ENCODE data around the gene EBNA1BP2. TPM values are rescaled to one million over a fixed set of nuclear protein-coding genes. Genes with fewer than 3 reads are reported as not detected.
A peak's percentile ranks its signal among the peaks of the same experiment; 100 is the strongest.

The EBNA1BP2 gene
- total and polyA plus RNA-seq, 2 of the 13 experiments (the other 11 are each of a cell fraction or from before 2014, with no cell fraction given): 27.1 to 102 TPM

DNA sequence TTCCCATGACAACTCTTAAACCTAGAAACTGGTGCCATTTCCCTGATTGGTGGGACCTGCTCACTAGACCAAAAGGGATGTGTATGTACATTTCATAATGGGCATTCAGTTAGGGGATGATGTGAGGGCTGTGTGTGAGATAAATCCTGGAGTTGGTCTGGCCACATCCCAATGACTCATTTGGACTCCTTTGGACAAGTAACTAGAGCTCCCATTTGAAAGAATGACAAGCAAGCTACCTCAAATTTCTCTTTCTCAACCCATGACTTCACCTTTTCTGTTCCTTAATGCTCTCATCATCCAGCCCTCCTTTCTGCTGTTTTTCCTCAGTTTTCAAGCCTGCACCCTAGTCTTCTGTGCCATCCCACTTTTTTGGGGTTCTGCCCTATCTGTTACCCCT lies 27.9 kb downstream of the EBNA1BP2 start (continued):
- TF ChIP-seq, protein P1, sequence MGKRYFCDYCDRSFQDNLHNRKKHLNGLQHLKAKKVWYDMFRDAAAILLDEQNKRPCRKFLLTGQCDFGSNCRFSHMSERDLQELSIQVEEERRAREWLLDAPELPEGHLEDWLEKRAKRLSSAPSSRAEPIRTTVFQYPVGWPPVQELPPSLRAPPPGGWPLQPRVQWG (CRISPR knock-in tag; IDR thresholded peaks at IDR 0.05; ENCODE audit: borderline replicate concordance, low read depth): no peak

DNA sequence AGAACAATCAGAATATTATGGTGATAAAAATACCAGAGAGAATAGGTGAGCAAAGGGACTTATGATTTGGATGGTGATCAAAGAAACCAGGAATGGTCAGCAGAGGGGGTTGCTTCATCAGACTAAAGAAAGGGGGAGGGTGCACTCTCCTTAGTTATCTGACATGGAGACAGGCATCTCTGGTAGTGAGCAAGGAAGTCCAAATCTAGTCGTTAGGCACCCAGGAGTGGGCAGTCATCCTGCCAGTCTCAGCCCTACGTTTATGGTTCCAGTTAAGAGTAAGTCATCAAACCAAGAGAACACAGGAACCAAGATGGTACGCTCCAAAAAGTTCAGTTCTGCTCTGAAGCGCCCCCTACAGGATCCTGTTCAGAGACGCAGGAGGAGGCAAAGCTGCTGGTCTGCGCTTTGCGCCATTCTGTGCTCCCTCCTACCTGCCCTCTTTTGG lies 28.6 kb downstream of the EBNA1BP2 start:
- H3K4me1 ChIP-seq (ENCODE audit: insufficient read depth, low read length): no peaks in the 10 kb centered on the region
- H3K9me3 ChIP-seq (ENCODE audit: low read length): peaks cover 6% of the 10 kb centered on the region; the same call in 1 of the 2 replicates
- ChIA-PET POLR2A (no interaction called here), CTCF (ENCODE audit: low intra/inter-chr PET ratio, low total read pairs) (no interaction called here)
- no peaks in the 10 kb centered on the region for H3K36me3 ChIP-seq (replicated peaks in 1 of 2; ENCODE audit: control insufficient read depth in 1 of 2, insufficient read depth in 2 of 2, low read length in 2 of 2)
- no peak overlapping the region for H2AFZ ChIP-seq (ENCODE audit: low read length)
- H3K79me2 ChIP-seq (ENCODE audit: insufficient read depth, low read length): no peaks in the 10 kb centered on the region
- no peak overlapping the region for H3K4me3 ChIP-seq (replicated peaks in 1 of 3; ENCODE audit: insufficient read depth in 1 of 3, low read depth in 2 of 3, low read length in 3 of 3)
- 88% methylated on average over 7 of the region's 7 CpGs for WGBS (ENCODE audit: low lambda C conversion rate)
- no peak overlapping the region for H3K9ac ChIP-seq (ENCODE audit: insufficient read depth, low read depth, low read length)
- intact Hi-C loops (cut with micrococcal nuclease; ENCODE audit: unreplicated experiment) (no loop called here), in situ Hi-C loops (cut with HindIII; ENCODE audit: extremely low pct_ligation_motif_present, low pct_unique_long_range_greater_than_20kb) (no loop called here)
- H3K27me3 ChIP-seq (ENCODE audit: control insufficient read depth in 1 of 2, insufficient read depth in 2 of 2, low read length in 2 of 2): no peaks in the 10 kb centered on the region
- no peak overlapping the region for H3K4me2 ChIP-seq (ENCODE audit: low read depth, low read length)
- DNase-seq (ENCODE audit: low spot score) (no peak), FAIRE-seq (no peak), ATAC-seq (no peak)
- H4K20me1 ChIP-seq (ENCODE audit: insufficient read depth, low read length): no peaks in the 10 kb centered on the region
- no TSS peak for BruUV-seq (replicated peaks)
- no peak overlapping the region for H3K27ac ChIP-seq (ENCODE audit: extremely low read length, insufficient read depth, low read length)
- TF ChIP-seq MTF2 (CRISPR knock-in tag; IDR thresholded peaks at IDR 0.05; ENCODE audit: borderline replicate concordance) (no peak), PRPF4 (IDR thresholded peaks at IDR 0.05; ENCODE audit: low read depth, low read length, poor library complexity, severe bottlenecking) (no peak), SNAI1 (CRISPR knock-in tag; IDR thresholded peaks at IDR 0.05; ENCODE audit: borderline replicate concordance) (no peak), ESRRA (CRISPR knock-in tag; IDR thresholded peaks at IDR 0.05; ENCODE audit: low read depth) (no peak), KDM5A (IDR thresholded peaks at IDR 0.05; ENCODE audit: borderline replicate concordance, low read length) (no peak), ZNF30 (CRISPR knock-in tag; IDR thresholded peaks at IDR 0.05) (no peak), PITX1 (CRISPR knock-in tag; IDR thresholded peaks at IDR 0.05) (no peak)
- TF ChIP-seq, protein P2, sequence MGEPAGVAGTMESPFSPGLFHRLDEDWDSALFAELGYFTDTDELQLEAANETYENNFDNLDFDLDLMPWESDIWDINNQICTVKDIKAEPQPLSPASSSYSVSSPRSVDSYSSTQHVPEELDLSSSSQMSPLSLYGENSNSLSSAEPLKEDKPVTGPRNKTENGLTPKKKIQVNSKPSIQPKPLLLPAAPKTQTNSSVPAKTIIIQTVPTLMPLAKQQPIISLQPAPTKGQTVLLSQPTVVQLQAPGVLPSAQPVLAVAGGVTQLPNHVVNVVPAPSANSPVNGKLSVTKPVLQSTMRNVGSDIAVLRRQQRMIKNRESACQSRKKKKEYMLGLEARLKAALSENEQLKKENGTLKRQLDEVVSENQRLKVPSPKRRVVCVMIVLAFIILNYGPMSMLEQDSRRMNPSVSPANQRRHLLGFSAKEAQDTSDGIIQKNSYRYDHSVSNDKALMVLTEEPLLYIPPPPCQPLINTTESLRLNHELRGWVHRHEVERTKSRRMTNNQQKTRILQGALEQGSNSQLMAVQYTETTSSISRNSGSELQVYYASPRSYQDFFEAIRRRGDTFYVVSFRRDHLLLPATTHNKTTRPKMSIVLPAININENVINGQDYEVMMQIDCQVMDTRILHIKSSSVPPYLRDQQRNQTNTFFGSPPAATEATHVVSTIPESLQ (CRISPR knock-in tag; conservative IDR thresholded peaks at IDR 0.05): no peak
- TF ChIP-seq, protein P3, sequence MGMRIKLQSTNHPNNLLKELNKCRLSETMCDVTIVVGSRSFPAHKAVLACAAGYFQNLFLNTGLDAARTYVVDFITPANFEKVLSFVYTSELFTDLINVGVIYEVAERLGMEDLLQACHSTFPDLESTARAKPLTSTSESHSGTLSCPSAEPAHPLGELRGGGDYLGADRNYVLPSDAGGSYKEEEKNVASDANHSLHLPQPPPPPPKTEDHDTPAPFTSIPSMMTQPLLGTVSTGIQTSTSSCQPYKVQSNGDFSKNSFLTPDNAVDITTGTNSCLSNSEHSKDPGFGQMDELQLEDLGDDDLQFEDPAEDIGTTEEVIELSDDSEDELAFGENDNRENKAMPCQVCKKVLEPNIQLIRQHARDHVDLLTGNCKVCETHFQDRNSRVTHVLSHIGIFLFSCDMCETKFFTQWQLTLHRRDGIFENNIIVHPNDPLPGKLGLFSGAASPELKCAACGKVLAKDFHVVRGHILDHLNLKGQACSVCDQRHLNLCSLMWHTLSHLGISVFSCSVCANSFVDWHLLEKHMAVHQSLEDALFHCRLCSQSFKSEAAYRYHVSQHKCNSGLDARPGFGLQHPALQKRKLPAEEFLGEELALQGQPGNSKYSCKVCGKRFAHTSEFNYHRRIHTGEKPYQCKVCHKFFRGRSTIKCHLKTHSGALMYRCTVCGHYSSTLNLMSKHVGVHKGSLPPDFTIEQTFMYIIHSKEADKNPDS (CRISPR knock-in tag; IDR thresholded peaks at IDR 0.05): no peak
- TF ChIP-seq, protein P4, sequence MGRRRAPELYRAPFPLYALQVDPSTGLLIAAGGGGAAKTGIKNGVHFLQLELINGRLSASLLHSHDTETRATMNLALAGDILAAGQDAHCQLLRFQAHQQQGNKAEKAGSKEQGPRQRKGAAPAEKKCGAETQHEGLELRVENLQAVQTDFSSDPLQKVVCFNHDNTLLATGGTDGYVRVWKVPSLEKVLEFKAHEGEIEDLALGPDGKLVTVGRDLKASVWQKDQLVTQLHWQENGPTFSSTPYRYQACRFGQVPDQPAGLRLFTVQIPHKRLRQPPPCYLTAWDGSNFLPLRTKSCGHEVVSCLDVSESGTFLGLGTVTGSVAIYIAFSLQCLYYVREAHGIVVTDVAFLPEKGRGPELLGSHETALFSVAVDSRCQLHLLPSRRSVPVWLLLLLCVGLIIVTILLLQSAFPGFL (CRISPR knock-in tag; IDR thresholded peaks at IDR 0.05): no peak
- TF ChIP-seq, protein P5, sequence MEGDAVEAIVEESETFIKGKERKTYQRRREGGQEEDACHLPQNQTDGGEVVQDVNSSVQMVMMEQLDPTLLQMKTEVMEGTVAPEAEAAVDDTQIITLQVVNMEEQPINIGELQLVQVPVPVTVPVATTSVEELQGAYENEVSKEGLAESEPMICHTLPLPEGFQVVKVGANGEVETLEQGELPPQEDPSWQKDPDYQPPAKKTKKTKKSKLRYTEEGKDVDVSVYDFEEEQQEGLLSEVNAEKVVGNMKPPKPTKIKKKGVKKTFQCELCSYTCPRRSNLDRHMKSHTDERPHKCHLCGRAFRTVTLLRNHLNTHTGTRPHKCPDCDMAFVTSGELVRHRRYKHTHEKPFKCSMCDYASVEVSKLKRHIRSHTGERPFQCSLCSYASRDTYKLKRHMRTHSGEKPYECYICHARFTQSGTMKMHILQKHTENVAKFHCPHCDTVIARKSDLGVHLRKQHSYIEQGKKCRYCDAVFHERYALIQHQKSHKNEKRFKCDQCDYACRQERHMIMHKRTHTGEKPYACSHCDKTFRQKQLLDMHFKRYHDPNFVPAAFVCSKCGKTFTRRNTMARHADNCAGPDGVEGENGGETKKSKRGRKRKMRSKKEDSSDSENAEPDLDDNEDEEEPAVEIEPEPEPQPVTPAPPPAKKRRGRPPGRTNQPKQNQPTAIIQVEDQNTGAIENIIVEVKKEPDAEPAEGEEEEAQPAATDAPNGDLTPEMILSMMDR (CRISPR knock-in tag; IDR thresholded peaks at IDR 0.05): 0 out of 2 replicates have a peak, but pooled peaks have one; percentile 31
